Ovary (tissue), 9 donors: ENCODE measurements around the gene SND1. TPM values are rescaled to one million over a fixed set of nuclear protein-coding genes. Genes with fewer than 3 reads are reported as not detected.

Experiments used
- DNase-seq, 5 donors: peaks; one replicate each; pipeline ENCODE4 v3.0.0-alpha.2; 2019 to 2020
- H3K27ac ChIP-seq, 2 donors: fragments of 200-600 bp; one replicate each; pipeline versions ENCODE4 v1.5.1 to v1.8.0; 2019 to 2022
- H3K27me3 ChIP-seq: fragments of 200-600 bp; one replicate; pipeline ENCODE4 v1.8.0; 2022
- H3K36me3 ChIP-seq: fragments of 200-600 bp; sonication (generic); one replicate; pipeline ENCODE4 v1.5.1; 2019
- H3K4me1 ChIP-seq: one replicate; pipeline ENCODE4 v1.8.1; 2013; ENCODE audit warnings: mild to moderate bottlenecking, moderate library complexity; ENCODE audit not compliant: insufficient read depth
- H3K4me3 ChIP-seq: fragments of 200-600 bp; sonication (generic); one replicate; pipeline ENCODE4 v1.5.1; 2017
- H3K9me3 ChIP-seq, 2 donors: fragments of 200-600 bp in 1 of 2; sonication (generic) in 1 of 2; one replicate each; pipeline versions ENCODE4 v1.5.1 to v1.8.1; 2013 to 2019; ENCODE audit warnings: mild to moderate bottlenecking in 1 of 2, moderate library complexity in 1 of 2
- CTCF ChIP-seq, 3 donors: fragments of 450-650 bp in 2 of 3; fragments of 200-600 bp in 1 of 3; IDR thresholded peaks; one replicate each; pipeline versions ENCODE4 v1.5.1 to v1.8.0; 2016 to 2022; ENCODE audit warnings: antibody characterized with exemption in 3 of 3, mild to moderate bottlenecking in 1 of 3
- EP300 ChIP-seq: sonication (generic); formaldehyde crosslinking; IDR thresholded peaks from one replicate; pipeline ENCODE4 v1.6.1; 2017; ENCODE audit warnings: antibody characterized with exemption
- POLR2A ChIP-seq: fragments of 450-650 bp; IDR thresholded peaks from one replicate; pipeline ENCODE4 v1.6.1; 2017; ENCODE audit warnings: antibody characterized with exemption, mild to moderate bottlenecking, moderate library complexity
- WGBS, 3 donors: extraction: QIAGEN DNeasy Blood & Tissue Kit in 1 of 3; methylation state at CpG; one replicate each; pipeline versions ENCODE4 v1.1.5 to v1.1.7; 2013 to 2017; 5-methylcytosine and 5-hydroxymethylcytosine counted together
- intact Hi-C, 4 donors: fragments of 100-400 bp; cut with DNase I; formaldehyde crosslinking; loops; one replicate each; pipeline versions ENCODE4 v1.11.0 to v1.15.1; 2022 to 2023
- polyA plus RNA-seq, 2 donors: library from polyadenylated mRNA; stranded (reverse); fragments of 200-250 nt in 1 of 2; fragments of 350-450 nt in 1 of 2; fragmentation: Illumina TruSeq in 1 of 2; extraction: RNeasy Lipid Tissue Mini Kit (QIAGEN cat#74804) in 1 of 2; gene quantifications; one replicate each; pipeline ENCODE4 v1.2.3, GENCODE V29; 2013 to 2014
- total RNA-seq, 7 donors: library from RNA; depleted of rRNA in 2 of 7; stranded (reverse); fragments of >200 nt in 2 of 7; fragmentation: NEBNext Ultra II Directional in 3 of 7; extraction: Animal tissue kit (Norgen Biotek cat#: 25700) in 3 of 7; gene quantifications; one replicate each; pipeline versions ENCODE4 v1.1.0 to v1.2.4, GENCODE V29; 2016 to 2023
- donor health status: DM: no; HTN: no; CAD: no; lungs with moderate emphysema.
- donor health status: DM: no; HTN: no; CAD: no.
- donor health status: Bipolar disorder and iron deficiency.
- donor health status: DM: yes; HTN: yes; CAD: no.
- donor health status: DM: no; HTN: no; CAD: no.
- donor health status: DM: yes; HTN: yes; CAD: no.

The SND1 gene
- total and polyA plus RNA-seq, 9 donors: 91.4 to 297 (median 182) TPM

- WGBS, 3 donors: 73 to 97% (median 92%) methylated on average over 6 of the region's 6 CpGs
- intact Hi-C loops: no loop called here
- H3K27ac ChIP-seq: no peak overlapping the region
- DNase-seq: no peak
- H3K27me3 ChIP-seq: no peaks in the 10 kb centered on the region
- H3K9me3 ChIP-seq: no peaks in the 10 kb centered on the region
- no peak overlapping the region for H3K4me3 ChIP-seq
- peaks cover 2% of the 10 kb centered on the region for H3K4me1 ChIP-seq
- no peak for TF ChIP-seq POLR2A
- TF ChIP-seq CTCF (IDR thresholded peaks at IDR 0.05): no peak
- no peaks in the 10 kb centered on the region for H3K36me3 ChIP-seq
These were observed 112.7 kb downstream of the SND1 start for GRCh38 chr7:127764681-127765080.

GRCh38 chr7:127765150-127765549, 113.2 kb downstream of the SND1 start:
- H3K4me1 ChIP-seq: peaks cover 4% of the 10 kb centered on the region
- no peaks in the 10 kb centered on the region for H3K36me3 ChIP-seq
- no peak overlapping the region for H3K4me3 ChIP-seq
- no peak for DNase-seq
- intact Hi-C loops: no loop called here
- no peak overlapping the region for H3K27ac ChIP-seq
- H3K9me3 ChIP-seq: no peaks in the 10 kb centered on the region
- WGBS, 3 donors: 93 to 95% (median 94%) methylated on average over 3 of the region's 3 CpGs
- TF ChIP-seq POLR2A (no peak), CTCF (IDR thresholded peaks at IDR 0.05) (no peak), EP300 (no peak)
- H3K27me3 ChIP-seq: no peaks in the 10 kb centered on the region

GRCh38 chr7:127766831-127767459, 115.0 kb downstream of the SND1 start:
- no peak for DNase-seq
- Histone ChIP-seq H3K27ac (no peak overlapping the region), H3K36me3 (no peaks in the 10 kb centered on the region), H3K4me3 (no peak overlapping the region), H3K4me1 (peaks cover 4% of the 10 kb centered on the region), H3K9me3 (no peaks in the 10 kb centered on the region), H3K27me3 (no peaks in the 10 kb centered on the region)
- 75 to 78% (median 76%) methylated on average over 4 of the region's 4 CpGs for WGBS, 3 donors
- intact Hi-C loops: no loop called here
- no peak for TF ChIP-seq CTCF (IDR thresholded peaks at IDR 0.05)
- TF ChIP-seq EP300: no peak

GRCh38 chr7:127768241-127768640, 116.2 kb downstream of the SND1 start:
- Histone ChIP-seq H3K9me3 (no peaks in the 10 kb centered on the region), H3K27ac (no peak overlapping the region), H3K27me3 (no peaks in the 10 kb centered on the region), H3K36me3 (no peaks in the 10 kb centered on the region), H3K4me3 (no peak overlapping the region), H3K4me1 (peaks cover 4% of the 10 kb centered on the region)
- intact Hi-C loops: no loop called here
- TF ChIP-seq EP300: no peak
- TF ChIP-seq CTCF (IDR thresholded peaks at IDR 0.05): no peak
- TF ChIP-seq POLR2A: no peak
- no peak for DNase-seq
- 84 to 95% (median 88%) methylated on average over 2 of the region's 2 CpGs for WGBS, 3 donors
